GM23338 (cell line): ENCODE data around the gene SPTBN4. TPM values are rescaled to one million over a fixed set of nuclear protein-coding genes. Genes with fewer than 3 reads are reported as not detected.

Experiments used
- ATAC-seq: fragments of 200-7000 bp; cut with Tn5 transposase; 3 replicates; pipeline ENCODE4 v1.9.1; 2020
- DNase-seq: peaks from one replicate; pipeline ENCODE4 v3.0.0-alpha.2; 2015; ENCODE audit warnings: low spot score
- H2AFZ ChIP-seq: fragments of 200-600 bp; sonication (generic); 2 replicates; pipeline ENCODE4 v1.8.0; 2016; ENCODE audit warnings: antibody characterized with exemption, mild to moderate bottlenecking, moderate library complexity
- H3F3A ChIP-seq: fragments of 200-600 bp; sonication (generic); replicated peaks from 2 replicates; pipeline ENCODE4 v1.8.0; 2017; ENCODE audit warnings: antibody characterized with exemption, mixed run types, low read depth
- H3K27ac ChIP-seq: fragments of 200-600 bp; sonication (generic); 2 replicates; pipeline ENCODE4 v1.6.1; 2016; ENCODE audit warnings: low read depth
- H3K27me3 ChIP-seq: fragments of 200-600 bp; sonication (generic); 2 replicates; pipeline ENCODE4 v1.8.0; 2016; ENCODE audit warnings: mild to moderate bottlenecking, mixed run types, moderate library complexity; ENCODE audit not compliant: insufficient read depth
- H3K36me3 ChIP-seq: fragments of 200-600 bp; sonication (generic); 2 replicates; pipeline ENCODE4 v1.8.0; 2016; ENCODE audit warnings: mild to moderate bottlenecking; ENCODE audit not compliant: insufficient read depth
- H3K4me1 ChIP-seq: fragments of 200-600 bp; sonication (generic); 2 replicates; pipeline ENCODE4 v1.8.0; 2016; ENCODE audit warnings: mild to moderate bottlenecking, moderate library complexity; ENCODE audit not compliant: insufficient read depth
- H3K4me2 ChIP-seq: fragments of 200-600 bp; sonication (generic); 2 replicates; pipeline ENCODE4 v1.7.1; 2017; ENCODE audit warnings: mixed run types
- H3K4me3 ChIP-seq: fragments of 200-600 bp; sonication (generic); 2 replicates; pipeline ENCODE4 v1.6.1; 2016; ENCODE audit warnings: mixed run types
- H3K79me2 ChIP-seq: fragments of 200-600 bp; sonication (generic); replicated peaks from 2 replicates; pipeline ENCODE4 v1.8.0; 2017; ENCODE audit warnings: mild to moderate bottlenecking; ENCODE audit not compliant: insufficient read depth
- H3K9me2 ChIP-seq: fragments of 200-600 bp; sonication (generic); 2 replicates; pipeline ENCODE4 v1.8.0; 2017; ENCODE audit not compliant: insufficient read depth
- H4K20me1 ChIP-seq: fragments of 200-600 bp; sonication (generic); replicated peaks from 2 replicates; pipeline ENCODE4 v1.8.0; 2017; ENCODE audit warnings: mild to moderate bottlenecking; ENCODE audit not compliant: insufficient read depth
- H3K27ac Mint-ChIP-seq: 2 replicates; pipeline ENCODE4 v1.8.0; 2020; ENCODE audit warnings: inconsistent platforms, mild to moderate bottlenecking, moderate library complexity, mixed read lengths
- H3K27me3 Mint-ChIP-seq: 3 replicates; pipeline ENCODE4 v1.8.0; 2022; ENCODE audit warnings: low read depth, mild to moderate bottlenecking, moderate library complexity, mixed read lengths, inconsistent platforms; ENCODE audit not compliant: insufficient read depth, poor library complexity
- H3K36me3 Mint-ChIP-seq: 3 replicates; pipeline ENCODE4 v1.8.0; 2021; ENCODE audit warnings: low read depth, mild to moderate bottlenecking, inconsistent platforms, moderate library complexity, mixed read lengths
- H3K4me1 Mint-ChIP-seq: 3 replicates; pipeline ENCODE4 v1.8.0; 2020; ENCODE audit warnings: mild to moderate bottlenecking, inconsistent platforms, mixed read lengths
- H3K4me3 Mint-ChIP-seq: 3 replicates; pipeline ENCODE4 v1.8.0; 2021; ENCODE audit warnings: moderate library complexity, mild to moderate bottlenecking, inconsistent platforms, mixed read lengths
- H3K9me3 Mint-ChIP-seq: 3 replicates; pipeline ENCODE4 v1.8.0; 2020; ENCODE audit warnings: moderate library complexity, mild to moderate bottlenecking, inconsistent platforms, mixed read lengths
- CREB1 ChIP-seq: fragments of 250-450 bp; sonication (Bioruptor Pico); IDR thresholded peaks from 2 replicates; pipeline ENCODE4 v1.5.0; 2020; ENCODE audit warnings: low read depth, mild to moderate bottlenecking, moderate library complexity
- EZH2 ChIP-seq: fragments of 200-600 bp; sonication (generic); IDR thresholded peaks from one replicate; pipeline ENCODE4 v1.8.0; 2017; ENCODE audit warnings: antibody characterized with exemption, mild to moderate bottlenecking, low read depth; ENCODE audit not compliant: unreplicated experiment
- EZH2phosphoT487 ChIP-seq: fragments of 200-600 bp; sonication (generic); IDR thresholded peaks from one replicate; pipeline ENCODE4 v1.8.1; 2018; ENCODE audit warnings: antibody characterized with exemption; ENCODE audit not compliant: unreplicated experiment
- JUNB ChIP-seq: IDR thresholded peaks from one replicate; pipeline ENCODE4 v1.6.1; 2016; ENCODE audit warnings: antibody characterized with exemption; ENCODE audit not compliant: unreplicated experiment
- NANOG ChIP-seq: IDR thresholded peaks from 2 replicates; pipeline ENCODE4 v1.6.1; 2016; ENCODE audit warnings: antibody characterized with exemption, borderline replicate concordance
- POLR2AphosphoS5 ChIP-seq: IDR thresholded peaks from 2 replicates; pipeline ENCODE4 v1.6.1; 2016; ENCODE audit warnings: antibody characterized with exemption, low read depth
- STAT1 ChIP-seq: IDR thresholded peaks from one replicate; pipeline ENCODE4 v1.6.1; 2016; ENCODE audit warnings: antibody characterized with exemption; ENCODE audit not compliant: unreplicated experiment
- ZNF114 ChIP-seq: fragments of 250-450 bp; sonication (Bioruptor Pico); IDR thresholded peaks from 2 replicates; pipeline ENCODE4 v1.5.0; 2020; ENCODE audit warnings: mild to moderate bottlenecking, moderate library complexity
- ZNF331 ChIP-seq: fragments of 250-450 bp; sonication (Bioruptor Pico); IDR thresholded peaks from 2 replicates; pipeline ENCODE4 v1.5.0; 2020; ENCODE audit warnings: low read depth, mild to moderate bottlenecking, moderate library complexity
- polyA plus RNA-seq: library from polyadenylated mRNA; unstranded; fragments of >200 nt; fragmentation: Nextera tagmentation; extraction: Ambion mirVana; gene quantifications from 2 replicates; pipeline ENCODE4 v1.2.1, GENCODE V29; 2016
- total RNA-seq: library from RNA; depleted of rRNA; stranded (reverse); fragments of >200 nt; shearing (Covaris generic); gene quantifications from 2 replicates; pipeline ENCODE4 v1.2.3, GENCODE V29; 2014
- TF ChIP-seq, protein P1 (sequence below): IDR thresholded peaks from one replicate; pipeline ENCODE4 v1.6.1; 2018; ENCODE audit warnings: antibody characterized with exemption; ENCODE audit not compliant: unreplicated experiment
- TF ChIP-seq, protein P2 (sequence below), 2 experiments: fragments of 200-600 bp in 1 of 2; sonication (generic) in 1 of 2; conservative IDR thresholded peaks; 2 replicates each; pipeline versions ENCODE4 v1.5.1 to v1.6.1; 2016 to 2017; ENCODE audit warnings: antibody characterized with exemption in 2 of 2, low read depth in 2 of 2, mild to moderate bottlenecking in 2 of 2, moderate library complexity in 1 of 2
- TF ChIP-seq, protein P3 (sequence below): IDR thresholded peaks from 2 replicates; pipeline ENCODE4 v1.6.1; 2016; ENCODE audit warnings: antibody characterized with exemption
- TF ChIP-seq, protein P4 (sequence below): fragments of 250-450 bp; sonication (Bioruptor Pico); IDR thresholded peaks from 2 replicates; pipeline ENCODE4 v1.5.0; 2020; ENCODE audit warnings: mild to moderate bottlenecking, moderate library complexity

The SPTBN4 gene
- total and polyA plus RNA-seq, 2 experiments from 2014 or later, result 1.6 to 2.3 TPM

DNA sequence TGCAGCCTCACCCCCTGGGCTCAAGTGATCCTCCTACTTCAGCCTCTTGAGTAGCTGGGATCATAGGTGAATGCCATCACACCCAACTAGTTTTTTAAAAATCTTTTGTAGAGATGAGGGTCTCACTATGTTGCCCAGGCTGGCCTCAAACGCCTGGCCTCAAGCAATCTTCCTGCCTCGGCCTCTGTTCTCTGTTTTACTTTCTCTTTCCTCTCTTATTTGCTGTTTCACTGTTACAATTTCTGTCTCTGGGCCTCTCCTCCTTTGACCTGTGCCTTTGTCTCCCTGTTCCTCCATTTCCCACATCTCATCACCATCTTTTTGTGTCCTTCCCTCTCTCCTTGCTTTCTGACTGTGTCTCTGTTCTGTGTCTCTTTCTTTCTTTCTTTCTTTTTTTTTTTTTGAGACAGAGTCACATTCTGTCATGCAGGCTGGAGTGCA lies 119.2 kb downstream of the SPTBN4 start:
- ATAC-seq (no peak), DNase-seq (no peak)
- Mint-ChIP-seq H3K4me3 (no peak overlapping the region), H3K27ac (no peak overlapping the region), H3K27me3 (peaks cover 8% of the 10 kb centered on the region), H3K4me1 (no peaks in the 10 kb centered on the region), H3K9me3 (no peaks in the 10 kb centered on the region), H3K36me3 (peaks cover 34% of the 10 kb centered on the region)
- H3K27ac ChIP-seq, result no peak overlapping the region
- H3K4me3 ChIP-seq, result no peak overlapping the region
- H3K79me2 ChIP-seq, result no peaks in the 10 kb centered on the region
- peaks cover 4% of the 10 kb centered on the region; the same call in 1 of the 2 replicates for H4K20me1 ChIP-seq
- H3F3A ChIP-seq, result 0 out of 2 replicates have a peak, but pooled peaks cover 4% of the 10 kb centered on the region
- H3K4me1 ChIP-seq, result no peaks in the 10 kb centered on the region
- no peak overlapping the region for H3K4me2 ChIP-seq
- H3K36me3 ChIP-seq, result peaks cover 5% of the 10 kb centered on the region; the same call in 1 of the 2 replicates
- no peak overlapping the region for H2AFZ ChIP-seq
- no peaks in the 10 kb centered on the region for H3K9me2 ChIP-seq
- no peaks in the 10 kb centered on the region for H3K27me3 ChIP-seq
- TF ChIP-seq NANOG (no peak), CREB1 (CRISPR knock-in tag) (no peak), JUNB (no peak), EZH2phosphoT487 (no peak), STAT1 (no peak), ZNF114 (CRISPR knock-in tag) (no peak), ZNF331 (CRISPR knock-in tag) (no peak), EZH2 (no peak), POLR2AphosphoS5 (no peak)
- TF ChIP-seq, protein P1, sequence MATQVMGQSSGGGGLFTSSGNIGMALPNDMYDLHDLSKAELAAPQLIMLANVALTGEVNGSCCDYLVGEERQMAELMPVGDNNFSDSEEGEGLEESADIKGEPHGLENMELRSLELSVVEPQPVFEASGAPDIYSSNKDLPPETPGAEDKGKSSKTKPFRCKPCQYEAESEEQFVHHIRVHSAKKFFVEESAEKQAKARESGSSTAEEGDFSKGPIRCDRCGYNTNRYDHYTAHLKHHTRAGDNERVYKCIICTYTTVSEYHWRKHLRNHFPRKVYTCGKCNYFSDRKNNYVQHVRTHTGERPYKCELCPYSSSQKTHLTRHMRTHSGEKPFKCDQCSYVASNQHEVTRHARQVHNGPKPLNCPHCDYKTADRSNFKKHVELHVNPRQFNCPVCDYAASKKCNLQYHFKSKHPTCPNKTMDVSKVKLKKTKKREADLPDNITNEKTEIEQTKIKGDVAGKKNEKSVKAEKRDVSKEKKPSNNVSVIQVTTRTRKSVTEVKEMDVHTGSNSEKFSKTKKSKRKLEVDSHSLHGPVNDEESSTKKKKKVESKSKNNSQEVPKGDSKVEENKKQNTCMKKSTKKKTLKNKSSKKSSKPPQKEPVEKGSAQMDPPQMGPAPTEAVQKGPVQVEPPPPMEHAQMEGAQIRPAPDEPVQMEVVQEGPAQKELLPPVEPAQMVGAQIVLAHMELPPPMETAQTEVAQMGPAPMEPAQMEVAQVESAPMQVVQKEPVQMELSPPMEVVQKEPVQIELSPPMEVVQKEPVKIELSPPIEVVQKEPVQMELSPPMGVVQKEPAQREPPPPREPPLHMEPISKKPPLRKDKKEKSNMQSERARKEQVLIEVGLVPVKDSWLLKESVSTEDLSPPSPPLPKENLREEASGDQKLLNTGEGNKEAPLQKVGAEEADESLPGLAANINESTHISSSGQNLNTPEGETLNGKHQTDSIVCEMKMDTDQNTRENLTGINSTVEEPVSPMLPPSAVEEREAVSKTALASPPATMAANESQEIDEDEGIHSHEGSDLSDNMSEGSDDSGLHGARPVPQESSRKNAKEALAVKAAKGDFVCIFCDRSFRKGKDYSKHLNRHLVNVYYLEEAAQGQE, result no peak
- TF ChIP-seq, protein P2, sequence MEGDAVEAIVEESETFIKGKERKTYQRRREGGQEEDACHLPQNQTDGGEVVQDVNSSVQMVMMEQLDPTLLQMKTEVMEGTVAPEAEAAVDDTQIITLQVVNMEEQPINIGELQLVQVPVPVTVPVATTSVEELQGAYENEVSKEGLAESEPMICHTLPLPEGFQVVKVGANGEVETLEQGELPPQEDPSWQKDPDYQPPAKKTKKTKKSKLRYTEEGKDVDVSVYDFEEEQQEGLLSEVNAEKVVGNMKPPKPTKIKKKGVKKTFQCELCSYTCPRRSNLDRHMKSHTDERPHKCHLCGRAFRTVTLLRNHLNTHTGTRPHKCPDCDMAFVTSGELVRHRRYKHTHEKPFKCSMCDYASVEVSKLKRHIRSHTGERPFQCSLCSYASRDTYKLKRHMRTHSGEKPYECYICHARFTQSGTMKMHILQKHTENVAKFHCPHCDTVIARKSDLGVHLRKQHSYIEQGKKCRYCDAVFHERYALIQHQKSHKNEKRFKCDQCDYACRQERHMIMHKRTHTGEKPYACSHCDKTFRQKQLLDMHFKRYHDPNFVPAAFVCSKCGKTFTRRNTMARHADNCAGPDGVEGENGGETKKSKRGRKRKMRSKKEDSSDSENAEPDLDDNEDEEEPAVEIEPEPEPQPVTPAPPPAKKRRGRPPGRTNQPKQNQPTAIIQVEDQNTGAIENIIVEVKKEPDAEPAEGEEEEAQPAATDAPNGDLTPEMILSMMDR (conservative IDR thresholded peaks at IDR 0.05; ENCODE audit: low read depth in 2 of 2), result no peak
- TF ChIP-seq, protein P3, sequence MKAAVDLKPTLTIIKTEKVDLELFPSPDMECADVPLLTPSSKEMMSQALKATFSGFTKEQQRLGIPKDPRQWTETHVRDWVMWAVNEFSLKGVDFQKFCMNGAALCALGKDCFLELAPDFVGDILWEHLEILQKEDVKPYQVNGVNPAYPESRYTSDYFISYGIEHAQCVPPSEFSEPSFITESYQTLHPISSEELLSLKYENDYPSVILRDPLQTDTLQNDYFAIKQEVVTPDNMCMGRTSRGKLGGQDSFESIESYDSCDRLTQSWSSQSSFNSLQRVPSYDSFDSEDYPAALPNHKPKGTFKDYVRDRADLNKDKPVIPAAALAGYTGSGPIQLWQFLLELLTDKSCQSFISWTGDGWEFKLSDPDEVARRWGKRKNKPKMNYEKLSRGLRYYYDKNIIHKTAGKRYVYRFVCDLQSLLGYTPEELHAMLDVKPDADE, result no peak
- TF ChIP-seq, protein P4, sequence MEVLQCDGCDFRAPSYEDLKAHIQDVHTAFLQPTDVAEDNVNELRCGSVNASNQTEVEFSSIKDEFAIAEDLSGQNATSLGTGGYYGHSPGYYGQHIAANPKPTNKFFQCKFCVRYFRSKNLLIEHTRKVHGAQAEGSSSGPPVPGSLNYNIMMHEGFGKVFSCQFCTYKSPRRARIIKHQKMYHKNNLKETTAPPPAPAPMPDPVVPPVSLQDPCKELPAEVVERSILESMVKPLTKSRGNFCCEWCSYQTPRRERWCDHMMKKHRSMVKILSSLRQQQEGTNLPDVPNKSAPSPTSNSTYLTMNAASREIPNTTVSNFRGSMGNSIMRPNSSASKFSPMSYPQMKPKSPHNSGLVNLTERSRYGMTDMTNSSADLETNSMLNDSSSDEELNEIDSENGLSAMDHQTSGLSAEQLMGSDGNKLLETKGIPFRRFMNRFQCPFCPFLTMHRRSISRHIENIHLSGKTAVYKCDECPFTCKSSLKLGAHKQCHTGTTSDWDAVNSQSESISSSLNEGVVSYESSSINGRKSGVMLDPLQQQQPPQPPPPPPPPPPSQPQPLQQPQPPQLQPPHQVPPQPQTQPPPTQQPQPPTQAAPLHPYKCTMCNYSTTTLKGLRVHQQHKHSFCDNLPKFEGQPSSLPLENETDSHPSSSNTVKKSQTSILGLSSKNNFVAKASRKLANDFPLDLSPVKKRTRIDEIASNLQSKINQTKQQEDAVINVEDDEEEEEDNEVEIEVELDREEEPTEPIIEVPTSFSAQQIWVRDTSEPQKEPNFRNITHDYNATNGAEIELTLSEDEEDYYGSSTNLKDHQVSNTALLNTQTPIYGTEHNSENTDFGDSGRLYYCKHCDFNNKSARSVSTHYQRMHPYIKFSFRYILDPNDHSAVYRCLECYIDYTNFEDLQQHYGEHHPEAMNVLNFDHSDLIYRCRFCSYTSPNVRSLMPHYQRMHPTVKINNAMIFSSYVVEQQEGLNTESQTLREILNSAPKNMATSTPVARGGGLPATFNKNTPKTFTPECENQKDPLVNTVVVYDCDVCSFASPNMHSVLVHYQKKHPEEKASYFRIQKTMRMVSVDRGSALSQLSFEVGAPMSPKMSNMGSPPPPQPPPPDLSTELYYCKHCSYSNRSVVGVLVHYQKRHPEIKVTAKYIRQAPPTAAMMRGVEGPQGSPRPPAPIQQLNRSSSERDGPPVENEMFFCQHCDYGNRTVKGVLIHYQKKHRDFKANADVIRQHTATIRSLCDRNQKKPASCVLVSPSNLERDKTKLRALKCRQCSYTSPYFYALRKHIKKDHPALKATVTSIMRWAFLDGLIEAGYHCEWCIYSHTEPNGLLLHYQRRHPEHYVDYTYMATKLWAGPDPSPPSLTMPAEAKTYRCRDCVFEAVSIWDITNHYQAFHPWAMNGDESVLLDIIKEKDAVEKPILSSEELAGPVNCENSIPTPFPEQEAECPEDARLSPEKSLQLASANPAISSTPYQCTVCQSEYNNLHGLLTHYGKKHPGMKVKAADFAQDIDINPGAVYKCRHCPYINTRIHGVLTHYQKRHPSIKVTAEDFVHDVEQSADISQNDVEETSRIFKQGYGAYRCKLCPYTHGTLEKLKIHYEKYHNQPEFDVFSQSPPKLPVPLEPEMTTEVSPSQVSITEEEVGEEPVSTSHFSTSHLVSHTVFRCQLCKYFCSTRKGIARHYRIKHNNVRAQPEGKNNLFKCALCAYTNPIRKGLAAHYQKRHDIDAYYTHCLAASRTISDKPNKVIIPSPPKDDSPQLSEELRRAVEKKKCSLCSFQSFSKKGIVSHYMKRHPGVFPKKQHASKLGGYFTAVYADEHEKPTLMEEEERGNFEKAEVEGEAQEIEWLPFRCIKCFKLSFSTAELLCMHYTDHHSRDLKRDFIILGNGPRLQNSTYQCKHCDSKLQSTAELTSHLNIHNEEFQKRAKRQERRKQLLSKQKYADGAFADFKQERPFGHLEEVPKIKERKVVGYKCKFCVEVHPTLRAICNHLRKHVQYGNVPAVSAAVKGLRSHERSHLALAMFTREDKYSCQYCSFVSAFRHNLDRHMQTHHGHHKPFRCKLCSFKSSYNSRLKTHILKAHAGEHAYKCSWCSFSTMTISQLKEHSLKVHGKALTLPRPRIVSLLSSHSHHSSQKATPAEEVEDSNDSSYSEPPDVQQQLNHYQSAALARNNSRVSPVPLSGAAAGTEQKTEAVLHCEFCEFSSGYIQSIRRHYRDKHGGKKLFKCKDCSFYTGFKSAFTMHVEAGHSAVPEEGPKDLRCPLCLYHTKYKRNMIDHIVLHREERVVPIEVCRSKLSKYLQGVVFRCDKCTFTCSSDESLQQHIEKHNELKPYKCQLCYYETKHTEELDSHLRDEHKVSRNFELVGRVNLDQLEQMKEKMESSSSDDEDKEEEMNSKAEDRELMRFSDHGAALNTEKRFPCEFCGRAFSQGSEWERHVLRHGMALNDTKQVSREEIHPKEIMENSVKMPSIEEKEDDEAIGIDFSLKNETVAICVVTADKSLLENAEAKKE (CRISPR knock-in tag), result no peak
